ENCODE results near the gene ITGB5. TPM values are rescaled to one million over a fixed set of nuclear protein-coding genes. Genes with fewer than 3 reads are reported as not detected.

The ITGB5 gene
- total RNA-seq, 1 experiment from 2014 or later, result 339 TPM

DNA sequence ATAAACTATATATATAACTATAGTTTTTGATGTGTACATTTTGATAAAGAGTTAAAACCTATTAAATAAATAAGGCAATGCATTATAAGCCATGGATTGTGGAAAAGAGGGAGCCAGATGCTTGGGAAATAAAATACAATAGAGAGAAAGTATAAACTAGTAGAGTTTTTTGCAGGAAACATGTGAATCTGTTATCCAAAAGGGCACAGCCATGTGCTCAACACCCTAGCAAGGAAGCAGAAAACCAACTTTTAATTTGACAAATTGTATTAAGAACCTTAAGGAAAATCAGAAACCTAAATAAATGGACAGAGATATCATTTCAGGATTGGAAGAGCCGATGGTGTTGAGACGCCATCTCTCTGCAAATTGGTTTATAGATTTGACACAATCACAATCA, 63.5 kb downstream of the ITGB5 start:
- H3K27me3 Mint-ChIP-seq (ENCODE audit: low read depth), result no peaks in the 10 kb centered on the region
- ChIA-PET CTCF (interaction anchor here (1.9 kb wide), 1 partner anchor 78 kb away, joined by 6 read pairs; no protein-coding TSS in a partner anchor), POLR2A (no interaction called here)
- no peak overlapping the region for H3K27ac Mint-ChIP-seq
- H3K4me3 Mint-ChIP-seq, result no peak overlapping the region
- TF ChIP-seq SOX15 (CRISPR knock-in tag; IDR thresholded peaks at IDR 0.05) (no peak), RORB (CRISPR knock-in tag; IDR thresholded peaks at IDR 0.05) (no peak), CREB1 (CRISPR knock-in tag; IDR thresholded peaks at IDR 0.05) (no peak), ZNF219 (CRISPR knock-in tag; IDR thresholded peaks at IDR 0.05; ENCODE audit: borderline replicate concordance) (no peak), ZNF232 (CRISPR knock-in tag; IDR thresholded peaks at IDR 0.05) (no peak), SMAD3 (CRISPR knock-in tag; IDR thresholded peaks at IDR 0.05; ENCODE audit: borderline replicate concordance) (no peak), CTCF (IDR thresholded peaks at IDR 0.05) (no peak), ZBTB21 (CRISPR knock-in tag; IDR thresholded peaks at IDR 0.05; ENCODE audit: borderline replicate concordance) (no peak), CDX4 (CRISPR knock-in tag; IDR thresholded peaks at IDR 0.05; ENCODE audit: borderline replicate concordance) (no peak), ATF1 (CRISPR knock-in tag; IDR thresholded peaks at IDR 0.05) (no peak), SP1 (CRISPR knock-in tag; conservative IDR thresholded peaks at IDR 0.05) (no peak), ATF6 (CRISPR knock-in tag; IDR thresholded peaks at IDR 0.05) (no peak), NR3C1 (CRISPR knock-in tag; conservative IDR thresholded peaks at IDR 0.05; ENCODE audit: low read depth) (no peak), FOXJ3 (CRISPR knock-in tag; IDR thresholded peaks at IDR 0.05; ENCODE audit: borderline replicate concordance) (no peak)
- TF ChIP-seq, protein P1, sequence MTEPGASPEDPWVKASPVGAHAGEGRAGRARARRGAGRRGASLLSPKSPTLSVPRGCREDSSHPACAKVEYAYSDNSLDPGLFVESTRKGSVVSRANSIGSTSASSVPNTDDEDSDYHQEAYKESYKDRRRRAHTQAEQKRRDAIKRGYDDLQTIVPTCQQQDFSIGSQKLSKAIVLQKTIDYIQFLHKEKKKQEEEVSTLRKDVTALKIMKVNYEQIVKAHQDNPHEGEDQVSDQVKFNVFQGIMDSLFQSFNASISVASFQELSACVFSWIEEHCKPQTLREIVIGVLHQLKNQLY (CRISPR knock-in tag; IDR thresholded peaks at IDR 0.05), result no peak
- TF ChIP-seq, protein P2, sequence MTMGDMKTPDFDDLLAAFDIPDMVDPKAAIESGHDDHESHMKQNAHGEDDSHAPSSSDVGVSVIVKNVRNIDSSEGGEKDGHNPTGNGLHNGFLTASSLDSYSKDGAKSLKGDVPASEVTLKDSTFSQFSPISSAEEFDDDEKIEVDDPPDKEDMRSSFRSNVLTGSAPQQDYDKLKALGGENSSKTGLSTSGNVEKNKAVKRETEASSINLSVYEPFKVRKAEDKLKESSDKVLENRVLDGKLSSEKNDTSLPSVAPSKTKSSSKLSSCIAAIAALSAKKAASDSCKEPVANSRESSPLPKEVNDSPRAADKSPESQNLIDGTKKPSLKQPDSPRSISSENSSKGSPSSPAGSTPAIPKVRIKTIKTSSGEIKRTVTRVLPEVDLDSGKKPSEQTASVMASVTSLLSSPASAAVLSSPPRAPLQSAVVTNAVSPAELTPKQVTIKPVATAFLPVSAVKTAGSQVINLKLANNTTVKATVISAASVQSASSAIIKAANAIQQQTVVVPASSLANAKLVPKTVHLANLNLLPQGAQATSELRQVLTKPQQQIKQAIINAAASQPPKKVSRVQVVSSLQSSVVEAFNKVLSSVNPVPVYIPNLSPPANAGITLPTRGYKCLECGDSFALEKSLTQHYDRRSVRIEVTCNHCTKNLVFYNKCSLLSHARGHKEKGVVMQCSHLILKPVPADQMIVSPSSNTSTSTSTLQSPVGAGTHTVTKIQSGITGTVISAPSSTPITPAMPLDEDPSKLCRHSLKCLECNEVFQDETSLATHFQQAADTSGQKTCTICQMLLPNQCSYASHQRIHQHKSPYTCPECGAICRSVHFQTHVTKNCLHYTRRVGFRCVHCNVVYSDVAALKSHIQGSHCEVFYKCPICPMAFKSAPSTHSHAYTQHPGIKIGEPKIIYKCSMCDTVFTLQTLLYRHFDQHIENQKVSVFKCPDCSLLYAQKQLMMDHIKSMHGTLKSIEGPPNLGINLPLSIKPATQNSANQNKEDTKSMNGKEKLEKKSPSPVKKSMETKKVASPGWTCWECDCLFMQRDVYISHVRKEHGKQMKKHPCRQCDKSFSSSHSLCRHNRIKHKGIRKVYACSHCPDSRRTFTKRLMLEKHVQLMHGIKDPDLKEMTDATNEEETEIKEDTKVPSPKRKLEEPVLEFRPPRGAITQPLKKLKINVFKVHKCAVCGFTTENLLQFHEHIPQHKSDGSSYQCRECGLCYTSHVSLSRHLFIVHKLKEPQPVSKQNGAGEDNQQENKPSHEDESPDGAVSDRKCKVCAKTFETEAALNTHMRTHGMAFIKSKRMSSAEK (CRISPR knock-in tag; IDR thresholded peaks at IDR 0.05; ENCODE audit: borderline replicate concordance), result no peak
- TF ChIP-seq, protein P3, sequence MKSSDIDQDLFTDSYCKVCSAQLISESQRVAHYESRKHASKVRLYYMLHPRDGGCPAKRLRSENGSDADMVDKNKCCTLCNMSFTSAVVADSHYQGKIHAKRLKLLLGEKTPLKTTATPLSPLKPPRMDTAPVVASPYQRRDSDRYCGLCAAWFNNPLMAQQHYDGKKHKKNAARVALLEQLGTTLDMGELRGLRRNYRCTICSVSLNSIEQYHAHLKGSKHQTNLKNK (CRISPR knock-in tag; IDR thresholded peaks at IDR 0.05), result no peak
- no peak for DNase-seq (ENCODE audit: low spot score)
- peaks cover 41% of the 10 kb centered on the region for H3K36me3 Mint-ChIP-seq
- peaks cover 52% of the 10 kb centered on the region for H3K4me1 Mint-ChIP-seq
- no peak for ATAC-seq
- H3K9me3 Mint-ChIP-seq, result no peaks in the 10 kb centered on the region

Measured in WTC11 (cell line).